BJ (cell line): Measurements from ENCODE around the gene SLC16A7. TPM values are rescaled to one million over a fixed set of nuclear protein-coding genes. Genes with fewer than 3 reads are reported as not detected.

Source experiments
- CTCF ChIA-PET: fragments of 350-600 bp; formaldehyde crosslinking; extraction: SDS; loops from one replicate; lab custom pipeline; 2021; ENCODE audit warnings: antibody characterized with exemption, inconsistent platforms; lab: Yijun Ruan, JAX
- POLR2A ChIA-PET: fragments of 300-600 bp; sonication (Branson Sonifier 250); formaldehyde crosslinking; extraction: SDS; loops from one replicate; lab custom pipeline; 2021; ENCODE audit warnings: antibody characterized with exemption; lab: Charles Lee
- DNase-seq: peaks from one replicate; pipeline ENCODE4 v3.0.0-alpha.2; 2011; ENCODE audit warnings: low read depth
- H3K27me3 ChIP-seq: 2 replicates; pipeline ENCODE4 v1.6.0; 2011; ENCODE audit warnings: low read length; ENCODE audit not compliant: control insufficient read depth, insufficient read depth
- H3K36me3 ChIP-seq: 2 replicates; pipeline ENCODE4 v1.5.1; 2011; ENCODE audit warnings: low read length; ENCODE audit not compliant: control insufficient read depth, insufficient read depth
- H3K4me3 ChIP-seq: 2 replicates; pipeline ENCODE4 v1.5.1; 2011; ENCODE audit warnings: low read depth, mild to moderate bottlenecking, control low read depth, low read length
- CTCF ChIP-seq: IDR thresholded peaks from 2 replicates; pipeline ENCODE4 v1.5.1; 2011; ENCODE audit warnings: low read depth, mild to moderate bottlenecking, control low read depth, inconsistent platforms, low read length, moderate library complexity; ENCODE audit not compliant: insufficient read depth
- polyA plus RNA-seq: library from polyadenylated mRNA; depleted of rRNA; stranded (reverse); fragments of >200 nt; gene quantifications from 2 replicates; pipeline ENCODE4 v1.2.3, GENCODE V29; 2011

The SLC16A7 gene
- polyA plus RNA-seq, 1 experiment: 23.0 TPM

GRCh38 chr12:59587710-59588109, 8.1 kb upstream of the SLC16A7 start:
- no peak for DNase-seq
- POLR2A ChIA-PET: no interaction called here
- H3K4me3 ChIP-seq: no peak overlapping the region
- CTCF ChIA-PET: no interaction called here
- no peak for TF ChIP-seq CTCF
- H3K27me3 ChIP-seq: no peaks in the 10 kb centered on the region
- no peaks in the 10 kb centered on the region for H3K36me3 ChIP-seq

GRCh38 chr12:59593761-59594160, 2.1 kb upstream of the SLC16A7 start:
- no peaks in the 10 kb centered on the region for H3K36me3 ChIP-seq
- TF ChIP-seq CTCF: no peak
- H3K27me3 ChIP-seq: no peaks in the 10 kb centered on the region
- CTCF ChIA-PET: interaction anchor here (0.7 kb wide), 1 partner anchor 201 kb away, joined by 5 read pairs; no protein-coding TSS in a partner anchor
- no peak overlapping the region for H3K4me3 ChIP-seq
- no peak for DNase-seq
- POLR2A ChIA-PET: no interaction called here

GRCh38 chr12:59594943-59595500, 807 bp upstream of the SLC16A7 start:
- TF ChIP-seq CTCF: no peak
- no peak for DNase-seq
- ChIA-PET POLR2A (interaction anchor here (0.6 kb wide), 1 partner anchor 23 kb away, joined by 3 read pairs; no protein-coding TSS in a partner anchor), CTCF (no interaction called here)
- Histone ChIP-seq H3K4me3 (peak overlapping the region; percentile 77), H3K36me3 (no peaks in the 10 kb centered on the region), H3K27me3 (no peaks in the 10 kb centered on the region)

GRCh38 chr12:59595565-59595882, 305 bp upstream of the SLC16A7 start:
- CTCF ChIA-PET: interaction anchor here (0.6 kb wide), 1 partner anchor 383 kb away, joined by 4 read pairs; no protein-coding TSS in a partner anchor
- DNase-seq: no peak
- peak overlapping the region; percentile 77 for H3K4me3 ChIP-seq
- TF ChIP-seq CTCF: no peak
- no peaks in the 10 kb centered on the region for H3K27me3 ChIP-seq
- no peaks in the 10 kb centered on the region for H3K36me3 ChIP-seq
- POLR2A ChIA-PET: interaction anchor here (0.6 kb wide), 1 partner anchor 22 kb away, joined by 3 read pairs; no protein-coding TSS in a partner anchor

- H3K4me3 ChIP-seq: peak overlapping the region; percentile 77
Measured at GRCh38 chr12:59597385-59597781, 1.6 kb downstream of the SLC16A7 start.

More at GRCh38 chr12:59597385-59597781, 1.6 kb downstream of the SLC16A7 start:
- Histone ChIP-seq H3K27me3 (no peaks in the 10 kb centered on the region), H3K36me3 (no peaks in the 10 kb centered on the region)
- TF ChIP-seq CTCF: no peak
- CTCF ChIA-PET: interaction anchor here (0.5 to 0.8 kb wide), 3 partner anchors 141 to 174 kb away, joined by 3 to 4 read pairs (median 3); no protein-coding TSS in a partner anchor
- POLR2A ChIA-PET: interaction anchor here (0.7 kb wide), 1 partner anchor 112 kb away, joined by 4 read pairs; no protein-coding TSS in a partner anchor
- peak; percentile 98 for DNase-seq
